Measurements from ENCODE around the gene NOPCHAP1.
"Not testable (repeated sequence)": the region's sequence is repeated elsewhere in the genome, so short reads cannot be mapped to it uniquely, and the experiment has no call there.

NOPCHAP1 gene, protein sequence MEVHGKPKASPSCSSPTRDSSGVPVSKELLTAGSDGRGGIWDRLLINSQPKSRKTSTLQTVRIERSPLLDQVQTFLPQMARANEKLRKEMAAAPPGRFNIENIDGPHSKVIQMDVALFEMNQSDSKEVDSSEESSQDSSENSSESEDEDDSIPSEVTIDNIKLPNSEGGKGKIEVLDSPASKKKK

DNA sequence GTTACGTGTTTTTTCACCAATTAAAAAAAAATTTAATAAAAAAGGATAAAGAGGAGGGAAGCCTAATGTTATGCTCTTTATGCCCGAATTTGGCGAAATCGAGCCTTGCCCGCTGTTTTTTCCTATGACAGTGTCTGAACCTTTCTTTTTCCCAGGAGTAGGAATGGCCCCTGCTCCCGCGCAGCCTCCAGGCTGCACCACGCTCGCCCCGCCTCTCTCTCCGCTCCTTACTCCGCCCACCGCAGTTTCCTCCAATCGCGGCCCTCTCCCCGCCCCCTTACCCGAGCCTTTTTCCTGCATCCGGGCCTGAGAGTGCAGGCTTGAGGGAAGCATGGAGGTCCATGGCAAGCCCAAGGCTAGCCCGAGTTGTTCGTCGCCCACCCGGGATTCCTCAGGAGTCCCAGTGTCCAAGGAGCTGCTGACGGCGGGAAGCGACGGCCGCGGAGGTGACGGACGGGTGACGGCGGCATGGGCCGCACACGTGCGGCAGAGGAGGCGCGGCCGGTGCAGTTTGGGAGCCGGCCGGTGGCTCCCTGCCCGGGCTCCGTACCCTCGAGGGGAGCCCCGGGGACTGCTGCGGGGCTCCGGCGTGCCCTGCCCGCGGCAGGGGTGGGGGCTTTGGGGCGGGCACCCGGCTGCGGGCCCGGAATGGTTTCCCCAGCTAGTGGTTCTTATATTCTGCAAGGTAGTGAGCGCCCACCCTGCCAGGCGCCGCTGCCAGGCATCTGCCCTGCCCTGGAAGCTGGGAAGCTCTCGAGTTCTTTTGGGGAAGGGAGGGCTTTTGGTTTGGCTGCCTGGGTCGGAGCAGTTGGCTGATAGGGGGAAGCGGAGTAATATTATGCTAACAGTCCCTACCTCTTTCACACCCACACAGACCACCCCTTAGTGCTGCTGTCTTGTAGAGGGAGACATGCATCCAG is at the start of gene NOPCHAP1:
Gene NOPCHAP1 (plus strand): TSS at position 295 of the 920 bp plus-strand sequence. CDS start 37 bp downstream, at position 332.
- peak; percentile 62 to 90 (median 69) for DNase-seq (ENCODE audit: low read depth in 3 of 3)

DNA sequence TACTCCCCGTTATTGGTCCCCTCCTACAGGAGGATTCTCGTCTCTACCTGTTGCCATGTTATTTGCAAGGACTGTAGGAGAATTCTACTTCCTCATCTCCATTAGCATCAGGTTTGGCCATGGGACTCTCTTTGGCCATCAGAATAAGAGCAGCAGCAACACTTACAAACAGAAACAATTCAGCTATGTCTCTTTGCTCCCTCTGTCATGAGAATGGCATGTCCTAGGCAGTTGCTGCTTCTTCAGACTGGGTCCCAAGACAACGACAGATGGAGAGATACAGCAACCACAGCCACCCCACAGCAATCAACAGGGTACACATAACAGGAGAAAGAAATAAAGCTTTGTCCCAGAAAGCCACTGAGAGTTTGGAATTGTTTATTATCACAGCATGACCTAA is 47.7 kb upstream of the NOPCHAP1 start:
- no peak for DNase-seq (ENCODE audit: low read depth in 3 of 3)

DNA sequence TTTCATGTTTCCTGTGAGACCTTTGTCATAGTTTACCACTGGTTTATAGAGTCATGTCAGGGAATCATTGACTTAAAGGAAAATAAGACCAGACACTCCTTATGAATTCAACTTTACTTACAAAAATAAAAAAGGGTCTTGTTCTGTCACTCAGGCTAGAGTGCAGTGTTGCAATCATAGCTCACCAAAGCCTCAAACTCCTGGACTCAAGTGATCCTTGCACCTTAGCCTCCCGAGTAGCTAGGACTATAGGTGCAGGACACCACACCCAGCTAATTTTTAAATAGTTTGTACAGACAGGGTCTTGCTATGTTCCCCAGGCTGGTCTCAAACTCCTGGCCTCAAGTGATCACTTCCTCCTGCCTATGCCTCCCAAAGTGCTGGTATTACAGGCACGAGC is 47.0 kb upstream of the NOPCHAP1 start:
- no peak for DNase-seq (ENCODE audit: low read depth in 3 of 3)

DNA sequence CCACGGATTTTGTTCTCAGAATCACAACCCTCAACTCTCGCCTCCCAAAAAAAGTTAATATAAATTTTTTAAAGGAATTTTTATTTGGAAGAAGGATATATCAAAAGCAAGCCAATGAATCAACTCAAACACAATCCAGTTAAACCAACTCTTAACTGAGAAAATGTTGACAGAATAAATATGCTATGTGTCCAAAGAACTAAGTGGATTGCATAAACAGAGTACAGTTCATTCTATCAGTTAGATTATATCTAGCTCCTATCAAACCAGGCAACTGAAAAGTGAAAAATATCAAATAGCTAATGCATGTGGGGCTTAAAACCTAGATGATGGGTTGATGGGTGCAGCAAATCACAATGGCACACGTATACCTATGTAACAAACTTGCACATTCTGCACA is 44.7 kb upstream of the NOPCHAP1 start:
- DNase-seq (ENCODE audit: low read depth in 3 of 3): no peak

DNA sequence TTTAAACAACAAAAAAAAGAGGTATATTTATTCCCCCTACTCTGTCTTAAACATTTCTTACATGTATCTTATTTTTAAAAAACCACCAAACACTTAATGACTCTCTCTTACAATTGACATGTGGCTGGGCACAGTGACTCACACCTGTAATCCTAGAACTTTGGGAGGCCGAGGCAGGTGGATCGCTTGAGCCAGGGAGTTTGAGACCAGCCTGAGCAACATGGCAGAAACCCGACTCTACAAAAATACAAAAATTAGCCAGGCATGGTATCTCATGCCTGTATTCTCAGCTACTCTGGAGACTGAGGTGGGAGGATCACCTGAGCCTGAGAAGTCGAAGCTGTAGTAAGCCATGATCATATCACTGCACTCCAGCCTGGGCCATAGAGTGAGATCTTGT is 44.0 kb upstream of the NOPCHAP1 start:
- no peak for DNase-seq (ENCODE audit: low read depth in 3 of 3)

DNA sequence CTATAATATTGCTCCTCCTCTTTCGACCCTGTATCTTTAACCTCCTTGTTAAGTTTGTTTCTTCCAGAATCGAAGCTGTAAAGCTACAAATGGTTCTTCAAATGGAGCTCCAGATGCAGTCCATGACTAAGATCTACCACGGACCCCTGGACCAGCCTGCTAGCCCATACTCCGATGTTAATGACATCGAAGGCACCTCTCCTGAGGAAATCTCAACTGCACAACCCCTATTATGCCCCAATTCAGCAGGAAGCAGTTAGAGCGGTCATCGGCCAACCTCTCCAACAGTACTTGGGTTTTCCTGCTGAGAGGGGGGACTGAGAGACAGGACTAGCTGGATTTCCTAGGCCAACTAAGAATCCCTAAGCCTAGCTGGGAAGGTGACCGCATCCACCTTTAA is 42.7 kb upstream of the NOPCHAP1 start:
- DNase-seq (ENCODE audit: low read depth in 3 of 3): not testable (repeated sequence)

DNA sequence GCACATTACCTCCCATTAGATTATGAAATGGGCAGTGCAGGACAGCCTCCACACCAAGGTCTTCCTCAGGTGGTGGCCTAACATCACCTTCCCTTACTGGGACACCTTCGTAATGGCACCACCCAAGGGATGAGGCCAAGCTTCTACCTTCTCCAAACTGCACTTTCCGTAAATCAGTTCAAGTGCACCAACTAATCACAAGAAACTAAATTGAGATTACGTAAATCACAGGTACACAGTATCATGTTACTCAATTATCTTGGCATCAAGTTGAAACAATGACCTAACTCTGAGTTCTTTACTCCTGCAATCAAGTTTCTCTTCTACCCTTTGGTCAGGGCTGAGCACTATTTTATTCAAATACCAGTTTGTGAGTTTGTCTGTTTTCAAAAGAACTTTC is 41.9 kb upstream of the NOPCHAP1 start:
- DNase-seq (ENCODE audit: low read depth in 3 of 3): no peak

DNA sequence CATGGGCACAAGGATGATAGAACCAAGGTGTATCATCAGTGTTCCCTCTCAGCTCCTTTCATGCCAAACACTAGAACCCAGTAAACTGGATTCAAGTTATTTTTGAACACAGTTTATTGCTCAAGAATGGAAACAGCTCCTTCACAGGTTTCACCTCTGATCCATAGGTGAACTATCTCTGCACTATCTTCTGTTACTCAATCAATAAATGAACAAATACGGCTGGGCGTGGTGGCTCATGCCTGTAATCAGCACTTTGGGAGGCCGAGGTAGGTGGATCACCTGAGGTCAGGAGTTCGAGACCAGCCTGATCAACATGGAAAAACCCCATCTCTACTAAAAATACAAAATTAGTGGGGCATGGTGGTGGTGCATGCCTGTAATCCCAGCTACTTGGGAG is 37.4 kb upstream of the NOPCHAP1 start:
- not testable (repeated sequence) for DNase-seq (ENCODE audit: low read depth in 3 of 3)

DNA sequence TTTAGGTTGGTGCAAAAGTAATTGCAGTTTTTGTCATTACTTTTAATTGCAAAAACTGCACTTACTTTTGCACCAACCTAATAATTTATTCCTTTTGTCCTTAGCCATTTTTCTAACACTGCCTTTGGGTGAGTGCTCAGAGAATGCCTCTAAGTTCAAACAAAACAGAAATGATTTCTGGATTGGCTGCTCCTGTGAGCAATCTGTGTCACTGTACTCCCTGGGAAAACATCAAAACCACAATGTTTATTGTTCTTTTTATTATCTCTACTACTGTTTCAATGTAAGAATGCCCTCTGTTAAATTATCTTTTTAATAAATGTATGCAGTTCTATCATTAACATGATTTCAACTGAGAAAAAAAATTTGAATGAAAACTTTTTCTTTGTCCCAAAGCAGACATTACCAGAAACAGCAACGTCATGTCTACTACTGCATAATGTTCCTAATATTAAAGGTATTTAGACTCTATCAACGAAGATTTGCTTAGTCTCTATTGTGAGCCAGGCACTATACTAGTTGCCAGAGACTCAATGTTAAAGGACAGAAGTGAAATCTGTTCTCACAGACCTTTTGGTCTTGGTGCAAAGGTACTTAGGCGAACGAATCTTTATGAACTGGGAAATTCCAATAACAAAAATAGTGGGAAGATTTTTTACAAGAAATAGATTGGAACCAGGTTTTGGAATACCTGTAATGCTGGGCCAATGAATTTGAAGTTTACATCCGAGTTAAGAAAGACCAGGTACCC is 34.2 kb upstream of the NOPCHAP1 start:
- no peak for DNase-seq (ENCODE audit: low read depth in 3 of 3)

DNA sequence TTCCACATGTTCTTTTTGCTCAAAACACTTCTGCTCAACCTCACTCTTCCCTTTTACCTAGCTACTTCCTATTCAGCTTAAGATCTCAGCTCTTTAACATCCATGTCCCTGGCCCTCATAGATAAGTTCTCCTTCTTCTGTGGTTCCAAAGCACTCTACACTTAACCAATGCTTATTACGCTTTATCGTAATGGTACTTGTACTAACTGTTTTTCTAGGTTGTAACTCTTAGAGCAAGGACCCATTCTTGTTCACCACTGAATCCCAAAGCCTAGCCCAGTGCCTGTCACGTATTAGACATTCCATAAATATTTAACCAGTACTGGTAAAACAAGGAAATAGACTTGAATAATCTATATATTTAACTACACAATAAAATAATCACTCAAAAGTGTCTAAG is 33.3 kb upstream of the NOPCHAP1 start:
- no peak for DNase-seq (ENCODE audit: low read depth in 3 of 3)

DNA sequence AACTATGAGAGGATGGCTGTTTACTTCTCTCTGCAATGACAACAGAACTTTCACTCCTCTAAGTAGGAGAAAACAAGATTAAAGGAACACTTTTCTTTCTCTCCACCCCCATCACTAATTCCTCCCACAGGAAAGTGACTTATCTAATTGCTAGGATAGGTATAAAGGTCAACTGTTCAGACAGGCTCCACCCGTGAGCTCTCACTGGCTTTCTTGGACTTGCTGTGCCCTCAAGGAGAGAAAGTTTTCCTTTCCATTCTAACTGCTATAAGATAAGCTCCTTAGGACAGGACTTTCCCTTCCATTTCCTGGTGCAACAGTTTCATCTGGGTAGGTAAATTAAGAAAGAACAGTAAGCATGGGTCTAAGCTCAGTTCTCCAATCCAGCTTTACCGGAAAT is 32.8 kb upstream of the NOPCHAP1 start:
- DNase-seq (ENCODE audit: low read depth in 3 of 3): no peak

DNA sequence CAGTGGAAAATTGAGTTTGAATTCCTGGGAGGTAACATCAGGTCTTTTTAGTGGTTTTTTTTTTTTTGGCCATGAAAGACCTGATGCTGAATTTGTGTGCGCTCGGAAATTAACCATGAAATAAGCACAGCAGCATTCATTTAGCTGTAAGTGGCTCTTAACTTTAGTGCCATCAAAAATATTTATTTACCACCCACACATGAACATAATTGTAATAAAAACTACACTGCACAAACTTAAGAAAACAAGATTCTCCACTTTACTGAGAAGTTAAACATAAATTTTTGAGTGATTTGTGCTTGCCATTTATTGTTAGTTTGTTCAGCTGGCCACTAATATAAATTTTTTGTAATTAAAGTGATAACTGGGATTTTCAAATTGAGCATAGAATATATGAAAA is 30.4 kb upstream of the NOPCHAP1 start:
- no peak for DNase-seq (ENCODE audit: low read depth in 3 of 3)

DNA sequence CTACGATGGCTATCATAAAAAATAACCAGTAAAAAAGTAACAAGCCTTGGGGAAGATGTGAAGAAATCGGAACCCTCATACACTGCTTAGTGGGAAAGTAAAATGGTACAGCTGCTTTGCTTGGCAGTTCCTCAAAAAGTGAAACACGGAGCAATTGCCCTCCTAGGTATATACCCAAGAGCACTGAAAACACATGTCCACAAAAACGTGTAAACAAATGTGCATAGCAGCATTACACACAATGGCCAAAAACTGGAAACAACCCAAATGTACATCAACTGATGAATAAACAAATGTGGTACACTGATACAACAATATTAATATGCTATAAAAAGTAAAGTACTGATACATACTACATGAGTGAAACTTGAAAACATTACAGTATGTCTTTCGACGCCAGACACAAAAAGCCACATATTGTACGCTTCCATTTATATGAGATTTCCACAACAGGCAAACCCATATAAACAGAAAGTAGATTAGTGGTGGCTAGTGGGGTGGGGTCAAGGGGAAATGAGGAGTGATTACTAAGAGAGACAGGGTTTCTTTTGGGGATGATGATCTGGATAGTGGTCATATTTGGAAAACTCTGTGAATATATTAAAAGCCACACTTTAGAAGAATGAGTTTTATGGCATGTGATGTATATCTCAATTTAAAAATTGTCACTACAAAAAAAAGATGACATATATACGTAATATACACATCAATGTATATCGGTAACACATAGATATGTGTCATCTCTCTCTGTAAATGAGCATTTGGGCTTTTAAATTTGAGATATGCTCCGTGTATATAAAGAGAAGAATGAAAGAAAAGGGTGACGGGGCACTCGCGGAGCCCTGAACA is 29.0 kb upstream of the NOPCHAP1 start:
- DNase-seq (ENCODE audit: low read depth in 3 of 3): no peak

DNA sequence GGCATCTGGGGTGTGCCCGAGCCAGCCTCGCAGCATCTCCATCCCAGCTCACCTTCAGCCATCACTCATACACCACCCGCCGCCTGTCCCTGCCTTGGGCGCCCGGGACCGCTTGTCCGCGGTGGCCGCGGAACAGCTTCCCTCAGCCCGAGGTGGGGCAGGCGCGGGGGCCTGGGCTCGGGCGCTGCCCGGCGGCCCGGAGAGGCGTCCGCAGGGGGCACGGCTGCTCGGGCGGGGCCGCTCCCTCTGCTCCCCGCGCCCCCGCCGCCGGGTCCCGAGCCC is 28.5 kb upstream of the NOPCHAP1 start:
- DNase-seq (ENCODE audit: low read depth in 3 of 3): peak in 1 of 3 donors; percentile 3

DNA sequence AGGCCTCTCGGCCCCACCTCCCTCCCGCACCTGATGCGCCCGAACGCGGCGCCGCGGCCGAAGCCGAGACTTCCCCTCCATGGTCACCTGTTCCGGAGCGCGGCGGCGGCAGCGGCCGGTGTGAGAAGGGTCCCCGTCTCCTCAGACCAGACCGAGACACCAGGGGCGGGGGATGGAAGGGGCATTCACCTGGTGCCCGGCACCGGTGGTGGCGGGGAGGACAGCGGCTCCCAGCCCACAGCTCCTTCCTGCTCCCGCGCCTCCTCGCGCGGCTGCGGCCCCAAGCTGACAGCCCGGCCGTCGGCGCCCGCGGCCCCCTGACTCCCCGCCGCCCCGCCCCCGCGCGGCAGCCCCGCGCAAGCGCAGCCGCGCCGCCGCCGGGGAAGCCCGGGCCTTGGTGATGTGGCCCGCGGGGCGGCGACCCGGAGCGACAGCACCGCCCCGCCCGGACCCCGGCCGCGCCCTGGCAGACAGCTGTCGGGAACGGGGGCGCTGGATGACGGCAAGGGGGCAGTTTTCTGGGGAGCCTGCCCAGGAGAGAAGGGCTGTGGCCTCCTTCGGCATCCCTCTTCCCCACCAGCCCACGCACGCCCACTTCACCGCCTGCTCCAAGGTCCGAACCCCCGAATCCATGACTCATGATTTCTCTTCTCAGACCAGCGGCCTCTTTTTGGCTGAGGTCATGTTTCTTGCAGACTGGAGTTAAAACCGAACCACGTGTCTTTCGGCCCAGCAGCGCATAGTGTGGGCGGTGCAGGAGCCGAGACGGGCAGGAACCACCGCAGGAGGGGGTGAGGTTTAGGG is 27.9 kb upstream of the NOPCHAP1 start, which contains the start of gene SLC41A2:
Gene SLC41A2 (minus strand): TSS at position 290 of the 804 bp plus-strand sequence. CDS start 29,763 bp downstream, outside the sequence.
- peak; percentile 50 to 74 (median 70) for DNase-seq (ENCODE audit: low read depth in 3 of 3)

DNA sequence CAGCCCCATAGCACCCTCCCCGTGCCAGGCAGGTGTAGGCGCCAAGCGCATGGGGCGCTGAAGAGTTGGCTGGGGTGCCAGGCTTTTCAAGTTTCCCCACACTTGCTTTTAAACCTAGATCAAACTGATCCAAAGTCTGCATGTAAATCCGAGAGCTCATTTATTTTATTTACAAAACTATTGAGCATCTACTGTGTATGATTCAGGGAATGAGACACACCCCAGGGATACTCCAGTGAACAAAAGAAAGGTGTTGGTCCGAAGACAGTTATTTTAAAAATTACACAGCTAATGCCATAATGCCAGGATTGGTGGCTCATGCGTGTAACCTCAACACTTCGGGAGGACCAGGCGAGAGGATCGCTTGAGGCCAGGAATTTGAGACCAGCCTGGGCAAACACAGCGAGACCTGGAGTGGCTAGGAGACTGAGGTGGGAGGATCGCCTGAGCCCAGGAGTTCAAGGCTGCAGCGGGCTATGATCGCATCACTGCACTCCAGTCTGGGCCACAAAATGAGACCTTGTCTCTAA is 27.2 kb upstream of the NOPCHAP1 start:
- DNase-seq (ENCODE audit: low read depth in 3 of 3): no peak

DNA sequence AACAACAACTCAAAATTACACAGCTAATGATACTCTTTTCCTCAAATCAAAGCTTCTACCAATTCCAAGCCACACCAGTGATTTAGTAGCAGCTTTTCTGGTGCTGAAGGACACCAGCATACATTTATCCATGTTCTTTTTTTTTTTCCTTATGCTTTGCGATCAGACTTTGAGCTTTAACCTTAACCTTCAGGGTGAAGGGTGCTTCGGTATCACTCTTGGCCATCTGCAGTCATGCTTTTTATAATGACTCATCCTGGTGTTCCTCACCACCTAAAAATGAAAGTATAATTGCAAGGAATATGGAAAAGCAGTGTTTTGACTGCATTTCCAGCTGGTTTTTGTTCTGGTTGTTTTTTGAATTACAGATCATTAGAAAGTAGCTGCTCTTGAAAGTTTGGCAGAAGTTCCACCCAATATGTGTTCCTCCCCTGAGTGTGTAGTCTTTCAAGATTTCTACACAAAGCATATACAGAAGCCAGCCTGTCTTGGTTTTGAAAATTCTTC is 26.7 kb upstream of the NOPCHAP1 start:
- DNase-seq (ENCODE audit: low read depth in 3 of 3): no peak

DNA sequence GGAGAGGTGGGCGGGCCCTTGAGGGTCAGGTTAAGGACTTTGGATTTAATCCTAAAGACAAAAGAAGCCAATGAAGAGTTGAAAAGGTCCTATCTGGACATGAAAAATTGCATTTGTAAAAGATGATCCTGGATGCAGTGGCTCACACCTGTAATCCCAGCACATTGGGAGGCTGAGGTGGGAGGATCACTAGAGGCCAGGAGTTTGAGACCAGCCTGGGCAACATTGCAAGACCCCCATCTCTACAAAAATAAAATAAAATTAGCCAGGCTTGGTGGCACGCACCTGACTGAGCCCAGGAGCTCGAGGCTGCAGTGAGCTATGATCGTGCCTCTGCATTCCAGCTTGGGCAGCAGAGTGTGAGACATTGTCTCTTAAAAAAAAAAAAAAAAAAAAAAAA is 25.7 kb upstream of the NOPCHAP1 start:
- DNase-seq (ENCODE audit: low read depth in 3 of 3): no peak

DNA sequence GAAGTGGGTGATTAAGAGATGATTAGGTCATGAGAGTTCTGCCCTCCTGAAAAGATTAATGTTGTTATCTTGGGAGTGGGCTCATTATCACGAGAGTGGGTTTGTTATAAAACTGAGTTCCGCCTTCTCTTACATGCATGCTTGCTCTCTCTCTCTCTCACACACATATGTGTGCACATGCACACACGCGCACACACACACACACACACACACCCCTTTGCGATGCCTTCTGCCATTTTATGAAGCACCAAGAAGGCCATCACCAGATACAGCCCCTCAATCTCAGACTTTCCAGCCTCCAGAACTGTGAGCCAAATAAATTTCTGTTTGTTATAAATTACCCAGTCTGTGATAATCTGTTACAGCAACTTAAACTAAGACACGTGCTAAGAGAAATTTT is 22.4 kb upstream of the NOPCHAP1 start:
- no peak for DNase-seq (ENCODE audit: low read depth in 3 of 3)

DNA sequence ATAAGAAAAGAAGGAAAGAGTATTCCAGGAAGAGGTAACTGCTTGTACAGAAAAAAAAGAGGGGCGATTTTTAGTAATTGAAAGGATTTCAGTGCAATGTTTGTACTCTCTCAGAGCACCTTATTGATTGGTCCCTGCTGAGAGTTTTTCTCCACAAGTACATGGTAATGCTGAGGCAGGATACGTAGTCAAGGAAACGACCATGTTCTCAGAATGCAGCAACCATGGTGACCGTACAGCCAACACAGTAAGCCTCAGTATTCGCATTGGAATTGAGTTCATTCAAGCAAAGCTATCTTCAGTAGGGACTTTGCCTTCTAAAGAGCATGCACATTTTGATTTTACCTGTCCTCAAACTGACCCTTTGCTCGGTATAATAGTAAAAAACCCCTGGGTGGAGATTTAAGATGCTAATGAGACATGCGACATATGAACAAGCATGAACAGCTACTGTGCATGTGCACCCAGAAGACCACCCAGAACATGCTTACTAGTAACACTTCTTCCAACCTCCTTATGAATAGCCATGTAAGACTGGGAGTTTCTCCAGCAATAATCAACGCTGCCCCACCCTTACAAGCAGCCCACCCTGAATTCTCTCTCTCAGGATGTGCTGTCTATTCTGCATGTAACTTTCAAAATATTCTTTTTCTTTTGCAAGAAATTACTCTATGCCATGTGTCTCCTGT is 21.8 kb upstream of the NOPCHAP1 start:
- no peak for DNase-seq (ENCODE audit: low read depth in 3 of 3)

Measured in stimulated activated CD4-positive, alpha-beta T cell treated with anti-CD3 and anti-CD28 coated beads, TNF-alpha, amount 100 ng/mL, for 48 hours (primary cell).